GM12878 (cell line): ENCODE measurements around the gene TIMP2. TPM values are rescaled to one million over a fixed set of nuclear protein-coding genes. Genes with fewer than 3 reads are reported as not detected.

Experiments
- ATAC-seq: fragments of 200-7000 bp; cut with Tn5 transposase; 3 replicates; pipeline ENCODE4 v1.9.1; 2020; ENCODE audit warnings: mild to moderate bottlenecking, moderate library complexity
- BruUV-seq: library from RNA; stranded (reverse); fragments of 400-500 nt; replicated peaks from 2 replicates; lab custom pipeline; 2021; lab: Mats Ljungman, UMichigan
- CTCF ChIA-PET: fragments of 300-600 bp; sonication (Branson Sonifier 250); formaldehyde crosslinking; extraction: SDS; loops from one replicate; lab custom pipeline; 2021; ENCODE audit warnings: inconsistent platforms; lab: Yijun Ruan, JAX
- POLR2A ChIA-PET: fragments of 350-600 bp; formaldehyde crosslinking; extraction: SDS; loops from one replicate; lab custom pipeline; 2021; ENCODE audit warnings: inconsistent platforms; lab: Charles Lee
- RAD21 ChIA-PET: fragments of 300-600 bp; sonication (Branson Sonifier 250); formaldehyde crosslinking; loops from one replicate; lab custom pipeline; 2023; ENCODE audit warnings: antibody characterized with exemption; ENCODE audit not compliant: unreplicated experiment; lab: Charles Lee
- SMC1A ChIA-PET: fragments of 300-600 bp; sonication (Branson Sonifier 250); formaldehyde crosslinking; loops from one replicate; lab custom pipeline; 2023; ENCODE audit not compliant: unreplicated experiment, uncharacterized antibody; lab: Charles Lee
- DNase-seq: peaks from one replicate; pipeline ENCODE4 v3.0.0-alpha.2; 2011; ENCODE audit warnings: low read depth, low spot score
- FAIRE-seq: peaks from 3 replicates; lab custom pipeline; 2011; peaks lifted over from hg19 to GRCh38; lab: Jason Lieb, UNC
- H2AFZ ChIP-seq: 2 replicates; pipeline ENCODE4 v1.6.0; 2011; ENCODE audit warnings: low read depth, low read length, control low read depth; ENCODE audit not compliant: control insufficient read depth
- H3K27ac ChIP-seq: 2 replicates; pipeline ENCODE4 v1.5.1; 2011; ENCODE audit warnings: control low read depth; ENCODE audit not compliant: control insufficient read depth, insufficient read depth
- H3K27me3 ChIP-seq, 2 experiments: replicated peaks in 1 of 2; 2 replicates each; pipeline versions ENCODE4 v1.6.0 to v1.6.1; 2011; ENCODE audit warnings: low read length in 1 of 2; ENCODE audit not compliant: control insufficient read depth in 2 of 2, insufficient read depth in 2 of 2
- H3K36me3 ChIP-seq, 2 experiments: 2 replicates each; pipeline ENCODE4 v1.5.1; 2011; ENCODE audit warnings: low read length in 1 of 2; ENCODE audit not compliant: control insufficient read depth in 2 of 2, insufficient read depth in 2 of 2
- H3K4me1 ChIP-seq: 2 replicates; pipeline ENCODE4 v1.6.1; 2011; ENCODE audit warnings: mild to moderate bottlenecking, low read length, moderate library complexity, mixed read lengths; ENCODE audit not compliant: control insufficient read depth, insufficient read depth
- H3K4me2 ChIP-seq: 2 replicates; pipeline ENCODE4 v1.6.0; 2011; ENCODE audit warnings: control low read depth; ENCODE audit not compliant: control insufficient read depth, insufficient read depth
- H3K4me3 ChIP-seq: fragments of 200-600 bp; sonication (generic); 2 replicates; pipeline ENCODE4 v1.5.1; 2016
- H3K79me2 ChIP-seq: 2 replicates; pipeline ENCODE4 v1.6.0; 2011; ENCODE audit warnings: low read length; ENCODE audit not compliant: control insufficient read depth, insufficient read depth
- H3K9ac ChIP-seq: 2 replicates; pipeline ENCODE4 v1.8.0; 2011; ENCODE audit warnings: low read length, control low read depth, mixed read lengths; ENCODE audit not compliant: control insufficient read depth, insufficient read depth
- H3K9me3 ChIP-seq: replicated peaks from 3 replicates; pipeline ENCODE4 v1.5.1; 2011; ENCODE audit warnings: mild to moderate bottlenecking, low read length; ENCODE audit not compliant: control insufficient read depth, insufficient read depth
- H4K20me1 ChIP-seq: 2 replicates; pipeline ENCODE4 v1.6.0; 2011; ENCODE audit not compliant: control insufficient read depth, insufficient read depth
- DPF2 ChIP-seq: fragments of 450-650 bp; IDR thresholded peaks from 2 replicates; pipeline ENCODE4 v1.6.1; 2017; ENCODE audit warnings: mild to moderate bottlenecking
- GATAD2B ChIP-seq: fragments of 450-650 bp; conservative IDR thresholded peaks from 2 replicates; pipeline ENCODE4 v1.6.1; 2017; ENCODE audit warnings: low read depth, mild to moderate bottlenecking, moderate library complexity
- MEF2A ChIP-seq: IDR thresholded peaks from 2 replicates; pipeline ENCODE4 v1.6.1; 2011; ENCODE audit warnings: low read depth, mild to moderate bottlenecking, low read length, moderate library complexity; ENCODE audit not compliant: insufficient read depth
- MLLT1 ChIP-seq: fragments of 450-650 bp; IDR thresholded peaks from 2 replicates; pipeline ENCODE4 v1.6.1; 2016; ENCODE audit warnings: mild to moderate bottlenecking
- NKRF ChIP-seq: fragments of 450-650 bp; conservative IDR thresholded peaks from 2 replicates; pipeline ENCODE4 v1.6.1; 2017; ENCODE audit warnings: mild to moderate bottlenecking, moderate library complexity
- SMAD1 ChIP-seq: fragments of 450-650 bp; IDR thresholded peaks from 2 replicates; pipeline ENCODE4 v1.6.1; 2018; ENCODE audit warnings: mild to moderate bottlenecking, low read depth; ENCODE audit not compliant: partially characterized antibody
- TAF1 ChIP-seq: IDR thresholded peaks from 2 replicates; pipeline ENCODE4 v1.6.1; 2011; ENCODE audit warnings: mild to moderate bottlenecking, low read depth, low read length, borderline replicate concordance
- TARDBP ChIP-seq: IDR thresholded peaks from 2 replicates; pipeline ENCODE4 v1.6.1; 2016; ENCODE audit warnings: borderline replicate concordance
- WGBS: methylation state at CpG from one replicate; pipeline ENCODE4 v1.1.6; 2016; ENCODE audit warnings: low lambda C conversion rate; ENCODE audit not compliant: insufficient replicate concordance, insufficient coverage; ENCODE audit errors: missing lambda C conversion rate; 5-methylcytosine and 5-hydroxymethylcytosine counted together
- in situ Hi-C: fragments of 300-500 bp; cut with MboI; formaldehyde crosslinking; loops from 9 replicates; pipeline ENCODE4 v1.14.3; 2018; ENCODE audit warnings: mixed read lengths
- intact Hi-C: fragments of 100-400 bp; cut with micrococcal nuclease; formaldehyde crosslinking; loops from one replicate; pipeline ENCODE4 v1.14.2; 2022; ENCODE audit not compliant: unreplicated experiment
- polyA plus RNA-seq, 11 experiments: library from polyadenylated mRNA; depleted of rRNA in 4 of 11; unstranded in 6 of 11; stranded (reverse) in 5 of 11; fragments of >200 nt; fragmentation: Nextera tagmentation in 4 of 11; fragmentation: Illumina TruSeq in 1 of 11; extraction: Ambion mirVana in 4 of 11; extraction: Trizol in 1 of 11; gene quantifications; 1 replicate in 1 of 11; 2 replicates in 10 of 11; pipeline versions ENCODE4 v1.2.1 to v1.2.3, GENCODE V29; 2011 to 2016; ENCODE audit warnings: inconsistent platforms in 2 of 11, missing spikeins in 2 of 11, low read depth in 1 of 11
- total RNA-seq, 4 experiments: library from RNA; depleted of rRNA in 3 of 4; stranded (reverse); fragments of >200 nt in 3 of 4; fragmentation: Illumina TruSeq in 1 of 4; extraction: Trizol in 1 of 4; gene quantifications; 2 replicates each; pipeline versions ENCODE4 v1.2.1 to v1.2.3, GENCODE V29; 2013 to 2021

Gene TIMP2
- total and polyA plus RNA-seq, 10 of the 15 experiments (the other 5 are each of a cell fraction or from before 2014, with no cell fraction given): 0.03 to 0.41 (median 0.04) TPM; not detected in 7

GRCh38 chr17:78839762-78840529, 85.2 kb downstream of the TIMP2 start:
- Histone ChIP-seq H3K27ac (peak overlapping the region; percentile 83), H2AFZ (peak overlapping the region; percentile 45; the same call in 1 of the 2 replicates), H3K4me3 (peak overlapping the region; percentile 75), H3K9ac (peak overlapping the region; percentile 98), H4K20me1 (no peaks in the 10 kb centered on the region; the same call in 1 of the 2 replicates), H3K9me3 (no peaks in the 10 kb centered on the region), H3K4me1 (peaks cover 4% of the 10 kb centered on the region), H3K27me3 (no peaks in the 10 kb centered on the region), H3K79me2 (peaks cover 50% of the 10 kb centered on the region), H3K4me2 (peak overlapping the region; percentile 76), H3K36me3 (peaks cover 14 to 17% of the 10 kb centered on the region in 2 experiments; a peak in 3 of 4 replicates)
- DNase-seq (no peak), ATAC-seq (peak; percentile 42), FAIRE-seq (no peak)
- RAD21 ChIA-PET: no interaction called here
- intact Hi-C loops (no loop called here), in situ Hi-C loops (no loop called here)
- TF ChIP-seq TARDBP: no peak
- TF ChIP-seq NKRF: peak; percentile 9; the same call in 1 of the 2 replicates
- peak; percentile 23; the same call in 1 of the 2 replicates for TF ChIP-seq DPF2
- TF ChIP-seq GATAD2B: 0 out of 2 replicates have a peak, but pooled peaks have one; percentile 14
- TF ChIP-seq SMAD1: no peak
- TF ChIP-seq MEF2A: no peak
- TF ChIP-seq MLLT1: no peak
- TF ChIP-seq TAF1: 0 out of 2 replicates have a peak, but pooled peaks have one; percentile 7
- WGBS: under 1% methylated on average over 53 of the region's 73 CpGs
- POLR2A ChIA-PET: interaction anchor here (0.7 to 0.8 kb wide), 2 partner anchors 102 to 122 kb away, joined by 3 read pairs; no protein-coding TSS in a partner anchor
- CTCF ChIA-PET: interaction anchor here (0.6 kb wide), 1 partner anchor 18 kb away, joined by 3 read pairs; no protein-coding TSS in a partner anchor
- SMC1A ChIA-PET: interaction anchor here (0.6 kb wide), 1 partner anchor 237 kb away, joined by 3 read pairs; no protein-coding TSS in a partner anchor
- BruUV-seq: no TSS peak
